LHCN-M2 (cell line): ENCODE measurements around the gene MAP3K14. TPM values are rescaled to one million over a fixed set of nuclear protein-coding genes. Genes with fewer than 3 reads are reported as not detected.
"Not testable (repeated sequence)": the region's sequence is repeated elsewhere in the genome, so short reads cannot be mapped to it uniquely, and the experiment has no call there.

Source experiments
- DNase-seq: peaks from one replicate; pipeline ENCODE4 v3.0.0-alpha.2; 2012; ENCODE audit warnings: low read depth
- polyA plus RNA-seq: library from polyadenylated mRNA; unstranded; fragments of >200 nt; gene quantifications from one replicate; pipeline ENCODE4 v1.2.1, GENCODE V29; 2012; ENCODE audit warnings: missing spikeins
- total RNA-seq: library from RNA; depleted of rRNA; stranded (reverse); fragments of >200 nt; gene quantifications from 2 replicates; pipeline ENCODE4 v1.2.3, GENCODE V29; 2014; rRNA removed

Gene MAP3K14
- 5.8 and 6.2 TPM in 2 replicates for total RNA-seq
- 7.1 TPM for polyA plus RNA-seq

- DNase-seq: peak; percentile 79
Observed at GRCh38 chr17:45316434-45317110, at the start of gene MAP3K14. Gene MAP3K14, minus strand, starts transcription at chr17:45317020. Its CDS starts 26,275 bp downstream, at chr17:45290745.

- no peak for DNase-seq
Observed at GRCh38 chr17:45366049-45366448, 49.2 kb upstream of the MAP3K14 start.

GRCh38 chr17:45364531-45365390, 47.9 kb upstream of the MAP3K14 start:
- no peak for DNase-seq

GRCh38 chr17:45363498-45363897, 46.7 kb upstream of the MAP3K14 start:
- DNase-seq: no peak

GRCh38 chr17:45361976-45362375, 45.2 kb upstream of the MAP3K14 start:
- no peak for DNase-seq

GRCh38 chr17:45361451-45361850, 44.6 kb upstream of the MAP3K14 start:
- no peak for DNase-seq

GRCh38 chr17:45357364-45357997, 40.7 kb upstream of the MAP3K14 start:
- peak; percentile 76 for DNase-seq

- DNase-seq: no peak
Observed at GRCh38 chr17:45355087-45355486, 38.3 kb upstream of the MAP3K14 start.

- no peak for DNase-seq
Observed at GRCh38 chr17:45353043-45353442, 36.2 kb upstream of the MAP3K14 start.

GRCh38 chr17:45351831-45352230, 35.0 kb upstream of the MAP3K14 start:
- DNase-seq: no peak

GRCh38 chr17:45347444-45347843, 30.6 kb upstream of the MAP3K14 start:
- DNase-seq: no peak

- DNase-seq: no peak
Observed at GRCh38 chr17:45346216-45347015, 29.6 kb upstream of the MAP3K14 start.

- no peak for DNase-seq
Observed at GRCh38 chr17:45345554-45346215, 28.9 kb upstream of the MAP3K14 start.

GRCh38 chr17:45345246-45345553, 28.4 kb upstream of the MAP3K14 start:
- no peak for DNase-seq

GRCh38 chr17:45343967-45344664, 27.3 kb upstream of the MAP3K14 start:
- DNase-seq: not testable (repeated sequence)

- no peak for DNase-seq
Observed at GRCh38 chr17:45342871-45343526, 26.2 kb upstream of the MAP3K14 start.

- DNase-seq: no peak
Observed at GRCh38 chr17:45342306-45342705, 25.5 kb upstream of the MAP3K14 start.

GRCh38 chr17:45341533-45342158, 24.8 kb upstream of the MAP3K14 start:
- peak; percentile 87 for DNase-seq
